K562 (cell line): ENCODE results near the gene FPR1. TPM values are rescaled to one million over a fixed set of nuclear protein-coding genes. Genes with fewer than 3 reads are reported as not detected.

Source experiments
- ATF3 ChIP-seq, 2 experiments: fragments of 450-650 bp in 1 of 2; sonication (generic) in 1 of 2; formaldehyde crosslinking in 1 of 2; IDR thresholded peaks in 1 of 2; conservative IDR thresholded peaks in 1 of 2; 2 replicates each; pipeline versions ENCODE4 v1.6.1 to v1.8.1; 2016 to 2023; ENCODE audit warnings: mild to moderate bottlenecking in 2 of 2, moderate library complexity in 2 of 2, inconsistent platforms in 1 of 2, missing genetic modification reagents in 1 of 2
- EHMT2 ChIP-seq: fragments of 450-650 bp; IDR thresholded peaks from 2 replicates; pipeline ENCODE4 v1.6.1; 2018; ENCODE audit warnings: antibody characterized with exemption
- ETV5 ChIP-seq: sonication (generic); formaldehyde crosslinking; IDR thresholded peaks from 2 replicates; pipeline ENCODE4 v1.4.0; 2020; ENCODE audit warnings: low read depth, mild to moderate bottlenecking, missing genetic modification reagents
- FOXA1 ChIP-seq: fragments of 450-650 bp; IDR thresholded peaks from 2 replicates; pipeline ENCODE4 v1.6.1; 2016; ENCODE audit warnings: mild to moderate bottlenecking, borderline replicate concordance
- HINFP ChIP-seq: fragments of 450-650 bp; conservative IDR thresholded peaks from 2 replicates; pipeline ENCODE4 v1.6.1; 2016; ENCODE audit warnings: missing genetic modification characterization, low read depth, mild to moderate bottlenecking, control low read depth, missing compliant biosample characterization
- NR2C2 ChIP-seq, 2 experiments: fragments of 200-800 bp in 1 of 2; sonication (Bioruptor generic) in 1 of 2; sonication (generic) in 1 of 2; formaldehyde crosslinking in 1 of 2; IDR thresholded peaks; 2 replicates each; pipeline versions ENCODE4 v1.6.1 to v1.8.0; 2016 to 2022; ENCODE audit warnings: mild to moderate bottlenecking in 1 of 2, missing compliant biosample characterization in 1 of 2, missing genetic modification characterization in 1 of 2, missing genetic modification reagents in 1 of 2
- PHF8 ChIP-seq: fragments of 200-600 bp; sonication (generic); IDR thresholded peaks from 2 replicates; pipeline ENCODE4 v1.6.1; 2012; ENCODE audit warnings: mixed run types, mild to moderate bottlenecking, inconsistent platforms, low read length, moderate library complexity, borderline replicate concordance
- TBP ChIP-seq: optimal IDR thresholded peaks from 2 replicates; pipeline ENCODE3; 2011; ENCODE audit warnings: low read depth, low read length, improper control_type of control experiment
- VEZF1 ChIP-seq: fragments of 200-800 bp; sonication (Bioruptor generic); IDR thresholded peaks from 2 replicates; pipeline ENCODE4 v1.6.1; 2017; ENCODE audit warnings: missing genetic modification characterization, missing compliant biosample characterization
- XRCC5 ChIP-seq: fragments of 200-400 bp; formaldehyde crosslinking; IDR thresholded peaks from 2 replicates; pipeline ENCODE4 v1.6.1; 2017; ENCODE audit warnings: low read depth, mild to moderate bottlenecking, low read length
- ZNF263 ChIP-seq: sonication (generic); formaldehyde crosslinking; IDR thresholded peaks from 2 replicates; pipeline ENCODE4 v1.8.0; 2022; ENCODE audit warnings: mild to moderate bottlenecking, missing genetic modification reagents, borderline replicate concordance
- ZNF280A ChIP-seq: fragments of 450-650 bp; IDR thresholded peaks from 2 replicates; pipeline ENCODE4 v1.6.1; 2018; ENCODE audit warnings: mild to moderate bottlenecking, low read depth; ENCODE audit not compliant: partially characterized antibody
- ZNF511 ChIP-seq: sonication (generic); formaldehyde crosslinking; IDR thresholded peaks from 2 replicates; pipeline ENCODE4 v1.8.0; 2022; ENCODE audit warnings: mild to moderate bottlenecking, missing genetic modification reagents
- ZSCAN29 ChIP-seq: fragments of 450-650 bp; IDR thresholded peaks from 2 replicates; pipeline ENCODE4 v1.6.1; 2017
- polyA plus RNA-seq, 8 experiments: library from polyadenylated mRNA; depleted of rRNA in 4 of 8; stranded (reverse) in 5 of 8; unstranded in 3 of 8; fragments of >200 nt; fragmentation: Nextera tagmentation in 2 of 8; fragmentation: Illumina TruSeq in 1 of 8; extraction: Ambion mirVana in 2 of 8; extraction: Trizol in 1 of 8; gene quantifications; 2 replicates each; pipeline versions ENCODE4 v1.2.1 to v1.2.3, GENCODE V29; 2011 to 2014; ENCODE audit warnings: inconsistent platforms in 1 of 8, missing spikeins in 1 of 8
- total RNA-seq, 7 experiments: library from RNA; depleted of rRNA in 6 of 7; stranded (reverse); fragments of >200 nt in 6 of 7; fragmentation: Illumina TruSeq in 2 of 7; extraction: Trizol in 2 of 7; gene quantifications; 2 replicates each; pipeline versions ENCODE4 v1.2.1 to v1.2.3, GENCODE V29; 2011 to 2021; ENCODE audit warnings: low replicate concordance in 1 of 7

FPR1 gene
- total and polyA plus RNA-seq, 9 of the 15 experiments (the other 6 are each of a cell fraction or from before 2014, with no cell fraction given): 0.06 to 0.25 (median 0.14) TPM; not detected in 4

GRCh38 chr19:51702103-51702824 lies 49.4 kb downstream of the FPR1 start (continued):
- no peak for TF ChIP-seq ZNF280A
- peak; percentile 75; the same call in 1 of the 2 replicates for TF ChIP-seq HINFP (tag)
- TF ChIP-seq ZNF511 (CRISPR knock-in tag): no peak
- no peak for TF ChIP-seq ZSCAN29
- peak; percentile 54 for TF ChIP-seq TBP
- no peak for TF ChIP-seq FOXA1
- TF ChIP-seq XRCC5: no peak
- peak; percentile 24; the same call in 1 of the 2 replicates for TF ChIP-seq PHF8
- TF ChIP-seq ATF3 (IDR thresholded peaks at IDR 0.05): no peak
- no peak for TF ChIP-seq ATF3 (CRISPR knock-in tag; conservative IDR thresholded peaks at IDR 0.05)
- TF ChIP-seq EHMT2: peak; percentile 68; the same call in 1 of the 2 replicates
- TF ChIP-seq ZNF263: peak; percentile 8; the same call in 1 of the 2 replicates
- TF ChIP-seq VEZF1: no peak
- no peak for TF ChIP-seq NR2C2 (CRISPR knock-in tag; IDR thresholded peaks at IDR 0.05)
- TF ChIP-seq NR2C2 (tag; IDR thresholded peaks at IDR 0.05): peak; percentile 30; the same call in 1 of the 2 replicates
- TF ChIP-seq ETV5 (CRISPR knock-in tag): no peak
